Epithelial cell of proximal tubule (primary cell): ENCODE results near the gene GPR42. TPM values are rescaled to one million over a fixed set of nuclear protein-coding genes. Genes with fewer than 3 reads are reported as not detected.

Source experiments
- DNase-seq: peaks from one replicate; pipeline ENCODE4 v3.0.0-alpha.2; 2011; ENCODE audit warnings: low read depth
- H3K4me3 ChIP-seq: 2 replicates; pipeline ENCODE4 v1.5.1; 2011; ENCODE audit warnings: low read depth, mild to moderate bottlenecking, low read length
- total RNA-seq: library from RNA; depleted of rRNA; stranded (reverse); fragments of >200 nt; gene quantifications from 2 replicates; pipeline ENCODE4 v1.2.3, GENCODE V29; 2015
- TF ChIP-seq, protein P1 (sequence below): conservative IDR thresholded peaks from 2 replicates; pipeline ENCODE4 v1.5.1; 2012; ENCODE audit warnings: low read depth, mild to moderate bottlenecking, low read length

GPR42 gene
- total RNA-seq, 1 donor from 2014 or later: not detected

DNA sequence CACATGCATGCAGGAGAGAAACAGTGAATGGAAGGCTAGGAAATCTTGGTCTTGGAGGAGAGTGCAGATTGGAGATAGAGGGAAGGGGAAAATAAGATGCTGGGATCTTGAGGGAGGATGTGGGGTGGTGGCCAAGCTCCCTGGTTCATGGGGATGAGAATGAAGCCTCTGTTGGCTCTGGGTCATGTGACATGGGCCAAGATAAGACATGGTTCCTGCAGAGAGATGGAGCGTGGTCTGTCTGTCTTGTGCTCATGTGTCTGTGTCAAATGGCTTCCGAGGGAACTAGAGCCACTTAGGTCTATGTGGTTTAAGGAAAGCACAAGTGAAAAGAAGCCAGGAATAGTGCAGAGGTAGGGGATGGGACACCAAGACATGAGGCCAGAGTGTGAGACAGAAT lies 46.4 kb downstream of the GPR42 start:
- DNase-seq: no peak
- TF ChIP-seq, protein P1, sequence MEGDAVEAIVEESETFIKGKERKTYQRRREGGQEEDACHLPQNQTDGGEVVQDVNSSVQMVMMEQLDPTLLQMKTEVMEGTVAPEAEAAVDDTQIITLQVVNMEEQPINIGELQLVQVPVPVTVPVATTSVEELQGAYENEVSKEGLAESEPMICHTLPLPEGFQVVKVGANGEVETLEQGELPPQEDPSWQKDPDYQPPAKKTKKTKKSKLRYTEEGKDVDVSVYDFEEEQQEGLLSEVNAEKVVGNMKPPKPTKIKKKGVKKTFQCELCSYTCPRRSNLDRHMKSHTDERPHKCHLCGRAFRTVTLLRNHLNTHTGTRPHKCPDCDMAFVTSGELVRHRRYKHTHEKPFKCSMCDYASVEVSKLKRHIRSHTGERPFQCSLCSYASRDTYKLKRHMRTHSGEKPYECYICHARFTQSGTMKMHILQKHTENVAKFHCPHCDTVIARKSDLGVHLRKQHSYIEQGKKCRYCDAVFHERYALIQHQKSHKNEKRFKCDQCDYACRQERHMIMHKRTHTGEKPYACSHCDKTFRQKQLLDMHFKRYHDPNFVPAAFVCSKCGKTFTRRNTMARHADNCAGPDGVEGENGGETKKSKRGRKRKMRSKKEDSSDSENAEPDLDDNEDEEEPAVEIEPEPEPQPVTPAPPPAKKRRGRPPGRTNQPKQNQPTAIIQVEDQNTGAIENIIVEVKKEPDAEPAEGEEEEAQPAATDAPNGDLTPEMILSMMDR: no peak
- no peak overlapping the region for H3K4me3 ChIP-seq

DNA sequence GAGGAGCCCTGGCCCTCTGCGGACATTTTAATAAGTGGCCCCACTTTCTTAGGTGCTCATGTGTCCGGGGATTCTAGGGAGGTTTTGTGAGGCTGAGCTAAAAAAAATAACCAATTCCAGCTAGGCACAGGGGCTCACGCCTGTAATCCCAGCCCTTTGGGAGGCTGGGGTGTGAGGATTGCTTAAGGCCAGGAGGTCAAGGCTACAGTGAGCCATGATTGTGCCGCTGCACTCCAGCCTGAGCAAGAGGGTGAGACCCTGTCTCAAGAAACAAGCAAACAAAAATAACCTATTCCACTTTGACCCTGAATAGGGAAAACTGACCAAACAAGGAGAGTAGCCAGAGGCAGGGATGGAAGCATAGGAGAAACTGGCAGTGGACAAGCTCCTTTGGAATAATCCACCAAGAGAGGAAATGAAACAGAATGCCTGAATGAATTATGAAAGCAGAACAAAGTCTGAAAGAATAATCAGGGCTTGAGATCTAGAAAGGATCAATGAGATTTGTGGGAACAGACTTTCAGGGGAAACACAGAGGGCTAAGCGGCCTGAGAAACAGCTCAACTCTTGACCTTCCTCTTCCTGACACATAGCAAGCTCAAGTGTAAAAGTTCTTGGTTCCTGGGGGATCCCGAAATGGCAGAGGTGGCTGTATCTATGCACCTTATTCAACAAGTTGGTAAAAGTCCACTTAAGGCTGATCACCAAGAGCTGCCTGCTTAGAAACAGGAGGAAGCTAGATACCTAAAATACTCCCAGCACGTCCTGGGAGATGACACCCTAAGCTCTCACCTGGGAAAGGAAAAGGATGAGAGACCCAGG lies 47.1 kb downstream of the GPR42 start:
- no peak for DNase-seq
- TF ChIP-seq, protein P1: no peak
- no peak overlapping the region for H3K4me3 ChIP-seq

DNA sequence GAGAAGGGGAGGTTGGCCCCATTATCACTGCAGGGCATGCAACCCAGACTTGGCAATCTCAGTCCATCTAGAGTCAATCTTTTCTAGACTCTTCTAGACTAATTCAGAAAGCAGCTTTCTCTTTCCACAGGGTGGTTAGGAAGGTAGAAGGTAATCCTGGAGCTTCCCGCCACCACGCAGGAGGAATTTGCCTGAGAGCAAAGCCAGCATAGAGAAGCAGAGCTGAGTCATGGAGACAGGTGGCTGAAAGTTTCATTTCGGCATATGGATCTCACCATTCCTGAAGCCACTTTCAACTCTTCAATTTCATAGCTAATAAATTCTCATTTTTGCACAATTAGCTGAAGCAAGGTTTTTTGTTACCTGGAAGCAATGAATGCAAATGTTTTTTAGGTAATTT lies 48.2 kb downstream of the GPR42 start:
- TF ChIP-seq, protein P1: no peak
- no peak for DNase-seq

DNA sequence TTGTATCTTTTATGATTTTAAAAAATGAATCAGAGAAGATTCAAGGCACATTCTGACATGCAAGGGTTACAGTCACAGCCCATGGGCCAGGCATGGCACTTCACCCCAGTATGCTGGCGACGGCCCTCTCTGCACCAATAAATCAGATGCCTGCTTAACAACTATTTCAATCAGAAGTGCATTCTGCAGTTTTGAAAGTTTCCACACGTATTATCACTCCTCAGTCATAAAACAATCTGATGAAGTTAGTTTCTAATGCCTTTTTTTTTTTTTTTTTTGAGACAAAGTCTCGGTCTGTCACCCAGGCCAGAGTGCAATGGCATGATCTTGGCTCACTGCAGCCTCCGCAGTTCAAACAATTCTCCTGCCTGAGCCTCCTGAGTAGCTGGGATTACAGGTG lies 48.9 kb downstream of the GPR42 start:
- TF ChIP-seq, protein P1: no peak
- DNase-seq: no peak
- no peak overlapping the region for H3K4me3 ChIP-seq

More for the DNA sequence above, 48.2 kb downstream of the GPR42 start:
- no peak overlapping the region for H3K4me3 ChIP-seq

DNA sequence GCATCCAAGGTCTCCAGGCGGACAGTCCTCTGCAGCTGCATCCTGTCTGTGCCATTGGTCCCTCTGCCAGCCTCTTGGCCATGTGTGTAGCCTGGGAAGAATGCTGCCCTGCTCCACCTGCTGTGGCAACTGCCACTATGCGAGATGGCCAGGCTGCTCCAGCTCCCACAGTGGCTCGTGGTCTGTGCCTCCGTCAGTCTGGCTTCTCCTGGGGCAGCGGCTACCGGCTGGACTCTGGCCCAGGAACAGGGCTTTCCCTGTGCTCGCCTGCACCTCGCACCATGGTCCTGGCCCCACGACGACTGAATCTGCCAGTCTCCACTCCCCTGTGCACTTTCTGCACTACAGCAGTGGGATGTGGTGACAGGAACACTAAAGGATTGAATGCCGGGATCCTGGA lies 50.5 kb downstream of the GPR42 start:
- DNase-seq: no peak
- TF ChIP-seq, protein P1: no peak
- no peak overlapping the region for H3K4me3 ChIP-seq

Other genes starting within 250 kb of the GPR42 start
- gene LGI4, start 236.0 kb upstream of the GPR42 start, total RNA-seq: not detected in 2 replicates
- not detected in 2 replicates for gene FXYD1, start 232.2 kb upstream of the GPR42 start, total RNA-seq
- gene FXYD7, start 227.8 kb upstream of the GPR42 start, total RNA-seq: not detected in 2 replicates
- gene FXYD5, start 216.3 kb upstream of the GPR42 start, total RNA-seq: 107 and 167 TPM in 2 replicates
- not detected in 2 replicates for gene FAM187B, start 142.3 kb upstream of the GPR42 start, total RNA-seq
- gene LSR, start 122.1 kb upstream of the GPR42 start, total RNA-seq: 97.1 and 106 TPM in 2 replicates
- gene USF2, start 102.1 kb upstream of the GPR42 start, total RNA-seq: 62.9 and 67.6 TPM in 2 replicates
- not detected in 2 replicates for gene HAMP, start 88.5 kb upstream of the GPR42 start, total RNA-seq
- gene MAG, start 78.9 kb upstream of the GPR42 start, total RNA-seq: 3.8 TPM in 1 of 2 replicates, not detected in the other
- gene CD22, start 41.9 kb upstream of the GPR42 start, total RNA-seq: 0.23 and 4.8 TPM in 2 replicates
- 0.06 TPM in 1 of 2 replicates, not detected in the other for gene FFAR1, start 23.2 kb upstream of the GPR42 start, total RNA-seq
- not detected in 2 replicates for gene FFAR3, start 12.6 kb upstream of the GPR42 start, total RNA-seq
- gene FFAR2, start 77.2 kb downstream of the GPR42 start, total RNA-seq: not detected in 2 replicates
- gene KRTDAP, start 119.4 kb downstream of the GPR42 start, total RNA-seq: not detected in 2 replicates
- 195 and 200 TPM in 2 replicates for gene DMKN, start 142.6 kb downstream of the GPR42 start, total RNA-seq
- gene SBSN, start 157.2 kb downstream of the GPR42 start, total RNA-seq: not detected in 2 replicates
- gene GAPDHS, start 162.4 kb downstream of the GPR42 start, total RNA-seq: not detected in 2 replicates
- gene TMEM147, start 174.6 kb downstream of the GPR42 start, total RNA-seq: 157 and 167 TPM in 2 replicates
- gene ATP4A, start 192.6 kb downstream of the GPR42 start, total RNA-seq: not detected in 2 replicates
- not detected in 2 replicates for gene PMIS2, start 215.1 kb downstream of the GPR42 start, total RNA-seq
- gene HAUS5, start 241.7 kb downstream of the GPR42 start, total RNA-seq: 19.2 and 19.7 TPM in 2 replicates